Naive thymus-derived CD4-positive, alpha-beta T cell (primary cell): Measurements from ENCODE around the gene APBA1. TPM values are rescaled to one million over a fixed set of nuclear protein-coding genes. Genes with fewer than 3 reads are reported as not detected.
"Not testable (repeated sequence)": the region's sequence is repeated elsewhere in the genome, so short reads cannot be mapped to it uniquely, and the experiment has no call there.

Experiments used
- ATAC-seq: fragments of 150-1000 bp; cut with Tn5 transposase; 2 replicates; pipeline ENCODE4 v1.10.0; 2021; ENCODE audit warnings: mild to moderate bottlenecking, moderate library complexity
- CTCF ChIA-PET: fragments of 350-600 bp; sonication (Branson Sonifier 250); formaldehyde crosslinking; loops from one replicate; lab custom pipeline; 2021; ENCODE audit warnings: antibody characterized with exemption; lab: Charles Lee
- POLR2A ChIA-PET: fragments of 350-600 bp; sonication (Branson Sonifier 250); formaldehyde crosslinking; loops from one replicate; lab custom pipeline; 2021; ENCODE audit warnings: antibody characterized with exemption, inconsistent platforms; lab: Charles Lee
- DNase-seq, 9 donors: peaks; one replicate each; pipeline versions ENCODE4 v3.0.0 to v3.0.0-alpha.2; 2020 to 2022; ENCODE audit warnings: mixed read lengths in 1 of 9
- H3K27ac ChIP-seq: one replicate; pipeline ENCODE4 v1.7.0; 2013; ENCODE audit warnings: mild to moderate bottlenecking, low read depth, low read length, moderate library complexity
- H3K27me3 ChIP-seq, 2 donors: one replicate each; pipeline ENCODE4 v1.7.0; 2013; ENCODE audit warnings: low read length in 2 of 2, mild to moderate bottlenecking in 2 of 2, moderate library complexity in 2 of 2; ENCODE audit not compliant: control insufficient read depth in 2 of 2, insufficient read depth in 2 of 2
- H3K36me3 ChIP-seq, 3 experiments: 1 replicate in 2 of 3; 2 replicates in 1 of 3; pipeline ENCODE4 v1.7.0; 2013; ENCODE audit warnings: low read length in 3 of 3, mild to moderate bottlenecking in 3 of 3, moderate library complexity in 1 of 3; ENCODE audit not compliant: insufficient read depth in 3 of 3, control insufficient read depth in 2 of 3
- H3K4me1 ChIP-seq, 2 donors: one replicate each; pipeline ENCODE4 v1.7.0; 2013; ENCODE audit warnings: low read length in 2 of 2, mild to moderate bottlenecking in 2 of 2, moderate library complexity in 1 of 2; ENCODE audit not compliant: control insufficient read depth in 2 of 2, insufficient read depth in 2 of 2
- H3K4me3 ChIP-seq: 2 replicates; pipeline ENCODE4 v1.7.0; 2013; ENCODE audit warnings: mild to moderate bottlenecking, low read length
- H3K9me3 ChIP-seq, 3 experiments: 1 replicate in 2 of 3; 2 replicates in 1 of 3; pipeline ENCODE4 v1.7.0; 2013; ENCODE audit warnings: low read length in 3 of 3; ENCODE audit not compliant: control insufficient read depth in 2 of 3
- H3K27ac Mint-ChIP-seq, 9 donors: one replicate each; pipeline ENCODE4 v1.8.0; 2020 to 2022; ENCODE audit warnings: mixed read lengths in 9 of 9, mild to moderate bottlenecking in 8 of 9, moderate library complexity in 5 of 9, inconsistent platforms in 2 of 9
- H3K27me3 Mint-ChIP-seq, 5 donors: one replicate each; pipeline ENCODE4 v1.8.0; 2021 to 2022; ENCODE audit warnings: mixed read lengths in 5 of 5, mild to moderate bottlenecking in 1 of 5
- H3K36me3 Mint-ChIP-seq, 5 donors: one replicate each; pipeline ENCODE4 v1.8.0; 2020 to 2022; ENCODE audit warnings: mixed read lengths in 5 of 5, mild to moderate bottlenecking in 3 of 5, inconsistent platforms in 1 of 5
- H3K4me1 Mint-ChIP-seq, 7 donors: one replicate each; pipeline ENCODE4 v1.8.0; 2020 to 2022; ENCODE audit warnings: mixed read lengths in 7 of 7, mild to moderate bottlenecking in 3 of 7, inconsistent platforms in 1 of 7
- H3K4me3 Mint-ChIP-seq, 10 donors: one replicate each; pipeline ENCODE4 v1.8.0; 2020 to 2022; ENCODE audit warnings: mild to moderate bottlenecking in 10 of 10, mixed read lengths in 10 of 10, moderate library complexity in 6 of 10, inconsistent platforms in 2 of 10
- H3K9me3 Mint-ChIP-seq, 11 donors: one replicate each; pipeline ENCODE4 v1.8.0; 2020 to 2022; ENCODE audit warnings: mixed read lengths in 11 of 11, mild to moderate bottlenecking in 4 of 11, inconsistent platforms in 1 of 11, moderate library complexity in 1 of 11
- intact Hi-C, 2 donors: fragments of 100-400 bp; cut with micrococcal nuclease; formaldehyde crosslinking; loops; one replicate each; pipeline ENCODE4 v1.15.1; 2023
- polyA plus RNA-seq, 2 donors: library from polyadenylated mRNA; unstranded; fragments of 300-500 nt; fragmentation: Illumina TruSeq; gene quantifications; one replicate each; pipeline ENCODE4 v1.2.3, GENCODE V29; 2021
- total RNA-seq, 6 experiments: library from RNA in 5 of 6; stranded (reverse) in 5 of 6; gene quantifications; 1 replicate in 5 of 6; 2 replicates in 1 of 6; pipeline ENCODE4 v1.2.3 and lab custom pipeline; 2021 to 2026

The APBA1 gene
- total and polyA plus RNA-seq, 7 experiments from 2014 or later, result 0.06 to 4.5 (median 1.4) TPM; not detected in 1

DNA sequence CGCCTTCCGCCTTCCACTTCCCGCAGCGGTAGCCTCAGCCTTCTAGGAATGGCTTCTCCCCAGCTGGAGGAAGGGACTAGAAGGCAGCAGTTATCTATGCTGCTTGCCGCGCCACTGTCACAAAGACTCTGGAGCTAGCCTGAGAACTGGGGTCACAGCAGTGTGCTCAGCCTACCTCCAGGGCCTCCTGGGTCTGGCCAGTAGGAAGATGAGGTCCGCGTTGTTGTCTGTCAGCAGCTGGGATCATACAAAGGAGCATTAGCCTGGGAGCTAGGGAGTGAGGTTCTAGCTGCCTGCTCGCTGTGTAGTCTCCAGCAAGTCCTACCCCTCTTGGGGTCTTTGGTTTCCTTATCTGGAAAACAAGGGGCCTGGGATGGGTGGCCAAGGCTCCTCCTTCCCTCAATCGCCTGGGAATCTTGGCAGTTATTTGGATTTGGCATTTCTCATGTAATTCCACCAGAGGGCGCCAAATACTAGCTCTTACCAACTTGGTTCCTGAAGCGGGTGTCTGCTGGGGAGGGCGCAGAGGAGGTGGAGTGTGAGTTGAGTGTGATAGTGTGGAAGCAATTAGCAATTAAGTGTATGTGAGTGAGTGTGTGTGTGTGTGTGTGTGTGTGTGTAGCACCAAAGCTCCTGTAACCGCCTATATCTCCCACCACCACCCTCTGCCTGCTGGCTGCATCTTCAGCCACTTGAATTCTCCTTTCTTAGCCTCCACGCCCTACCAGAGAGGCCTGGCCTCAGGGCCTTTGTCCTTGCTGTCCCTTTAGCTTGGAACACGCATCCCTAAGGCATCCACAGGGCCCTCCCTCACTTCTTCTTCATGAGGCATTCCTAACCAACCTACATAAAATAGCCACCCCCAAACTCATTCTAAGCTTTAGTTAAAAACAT lies 250.0 kb downstream of the APBA1 start:
- peak in 7 of 9 donors; percentile 17 to 52 (median 43) for DNase-seq
- ATAC-seq, result peak; percentile 67
- Mint-ChIP-seq H3K27me3 (peaks cover 6 to 38% (median 13%) of the 10 kb centered on the region in 5 donors), H3K4me3 (peak overlapping the region in 1 of 10 donors; percentile 17), H3K4me1 (peaks cover 0 to 3% (median 0%) of the 10 kb centered on the region in 7 donors), H3K27ac (no peak overlapping the region), H3K9me3 (peaks cover 0 to 4% (median 0%) of the 10 kb centered on the region in 11 donors), H3K36me3 (no peaks in the 10 kb centered on the region)
- no peaks in the 10 kb centered on the region for H3K4me1 ChIP-seq
- H3K27me3 ChIP-seq, result no peaks in the 10 kb centered on the region
- CTCF ChIA-PET, result interaction anchor here (1.5 to 3.6 kb wide), 5 partner anchors 20 to 689 kb away, joined by 3 to 24 read pairs (median 16); no protein-coding TSS in a partner anchor
- no peak overlapping the region for H3K27ac ChIP-seq
- H3K9me3 ChIP-seq, result no peaks in the 10 kb centered on the region
- H3K36me3 ChIP-seq, result no peaks in the 10 kb centered on the region
- POLR2A ChIA-PET, result no interaction called here
- intact Hi-C loops, result loop anchor here (2.0 to 10.0 kb wide), 6 partner anchors 127 to 690 kb away; partner anchors contain the start of gene APBA1 (in 1 of the 2)
- H3K4me3 ChIP-seq, result no peak overlapping the region

DNA sequence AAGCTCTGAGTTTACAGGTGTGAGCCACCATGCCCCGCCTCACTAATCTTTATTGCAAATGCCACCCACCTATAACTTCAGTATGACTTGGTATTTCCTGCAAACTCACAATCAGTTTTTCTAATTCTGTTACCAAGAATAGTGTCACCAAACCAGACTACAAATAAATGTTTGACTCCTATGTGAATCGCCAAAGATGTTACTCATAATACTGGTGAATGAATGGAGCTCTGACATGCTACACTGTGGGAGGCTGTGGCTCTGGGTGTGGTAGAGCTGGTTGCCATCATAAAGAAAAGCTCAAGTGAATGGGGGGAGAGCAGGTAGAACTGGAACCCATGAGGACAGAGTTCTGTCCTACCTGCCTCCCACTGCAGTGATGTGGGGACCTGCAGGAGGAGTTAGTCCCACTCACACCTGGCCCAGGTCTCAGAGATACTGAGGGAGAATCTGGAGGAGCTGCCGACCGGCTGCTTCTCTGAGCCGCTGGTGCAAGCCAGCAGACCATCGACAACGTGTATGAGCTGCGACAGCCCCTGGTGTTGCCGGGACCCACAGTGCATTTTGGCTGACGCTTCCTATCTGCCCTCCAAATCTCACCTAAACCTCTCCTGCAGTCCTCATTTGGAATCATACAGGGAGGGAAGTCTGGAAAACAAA lies 251.4 kb downstream of the APBA1 start:
- CTCF ChIA-PET, result interaction anchor here (0.7 to 3.6 kb wide), 2 partner anchors 116 to 690 kb away, joined by 3 to 24 read pairs; no protein-coding TSS in a partner anchor
- no peaks in the 10 kb centered on the region for H3K4me1 ChIP-seq
- H3K9me3 ChIP-seq, result no peaks in the 10 kb centered on the region
- H3K4me3 ChIP-seq, result no peak overlapping the region
- Mint-ChIP-seq H3K27ac (no peak overlapping the region), H3K9me3 (peaks cover 0 to 4% (median 0%) of the 10 kb centered on the region in 11 donors), H3K4me3 (no peak overlapping the region), H3K36me3 (no peaks in the 10 kb centered on the region), H3K4me1 (peaks cover 0 to 3% (median 0%) of the 10 kb centered on the region in 7 donors), H3K27me3 (peaks cover 6 to 38% (median 13%) of the 10 kb centered on the region in 5 donors)
- no peaks in the 10 kb centered on the region for H3K27me3 ChIP-seq
- no peak for ATAC-seq
- POLR2A ChIA-PET, result no interaction called here
- no peak overlapping the region for H3K27ac ChIP-seq
- intact Hi-C loops, result loop anchor here in 1 of 2 donors (5.0 to 10.0 kb wide), 2 partner anchors 254 to 692 kb away; partner anchors contain the start of gene APBA1
- DNase-seq, result no peak
- no peaks in the 10 kb centered on the region for H3K36me3 ChIP-seq

DNA sequence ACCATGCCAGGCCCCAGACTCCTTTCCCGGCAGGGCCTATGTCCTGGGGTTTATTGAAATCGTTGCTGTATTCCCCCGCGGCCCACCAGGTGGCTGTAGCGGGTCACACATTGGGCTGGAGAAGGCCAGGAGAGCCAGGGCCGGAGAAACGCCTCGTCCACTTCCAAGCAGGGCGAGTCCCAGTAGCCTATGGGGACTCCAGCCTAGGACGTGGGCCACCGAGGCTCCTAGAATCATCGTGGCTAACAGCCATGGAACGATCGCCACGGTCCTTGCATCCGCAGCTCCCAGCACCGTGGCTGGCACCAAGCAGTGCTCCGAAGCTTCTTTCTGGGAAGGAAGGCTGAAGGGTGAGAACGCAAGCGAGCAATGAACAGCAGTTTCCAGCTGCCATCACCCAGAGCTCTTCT lies 259.4 kb downstream of the APBA1 start:
- peaks cover 0 to 13% (median 7%) of the 10 kb centered on the region in 5 donors for H3K27me3 Mint-ChIP-seq
- Histone ChIP-seq H3K36me3 (no peaks in the 10 kb centered on the region), H3K27ac (no peak overlapping the region), H3K4me1 (no peaks in the 10 kb centered on the region), H3K9me3 (no peaks in the 10 kb centered on the region), H3K27me3 (no peaks in the 10 kb centered on the region), H3K4me3 (no peak overlapping the region)
- intact Hi-C loops, result no loop called here
- CTCF ChIA-PET, result interaction anchor here (0.7 kb wide), 1 partner anchor 52 kb away, joined by 6 read pairs; no protein-coding TSS in a partner anchor
- DNase-seq (no peak), ATAC-seq (no peak)
- H3K4me3 Mint-ChIP-seq, result no peak overlapping the region
- peaks cover 0 to 2% (median 0%) of the 10 kb centered on the region in 7 donors for H3K4me1 Mint-ChIP-seq
- no peaks in the 10 kb centered on the region for H3K36me3 Mint-ChIP-seq
- no peak overlapping the region for H3K27ac Mint-ChIP-seq
- peaks cover 0 to 1% (median 0%) of the 10 kb centered on the region in 11 donors for H3K9me3 Mint-ChIP-seq
- POLR2A ChIA-PET, result no interaction called here

DNA sequence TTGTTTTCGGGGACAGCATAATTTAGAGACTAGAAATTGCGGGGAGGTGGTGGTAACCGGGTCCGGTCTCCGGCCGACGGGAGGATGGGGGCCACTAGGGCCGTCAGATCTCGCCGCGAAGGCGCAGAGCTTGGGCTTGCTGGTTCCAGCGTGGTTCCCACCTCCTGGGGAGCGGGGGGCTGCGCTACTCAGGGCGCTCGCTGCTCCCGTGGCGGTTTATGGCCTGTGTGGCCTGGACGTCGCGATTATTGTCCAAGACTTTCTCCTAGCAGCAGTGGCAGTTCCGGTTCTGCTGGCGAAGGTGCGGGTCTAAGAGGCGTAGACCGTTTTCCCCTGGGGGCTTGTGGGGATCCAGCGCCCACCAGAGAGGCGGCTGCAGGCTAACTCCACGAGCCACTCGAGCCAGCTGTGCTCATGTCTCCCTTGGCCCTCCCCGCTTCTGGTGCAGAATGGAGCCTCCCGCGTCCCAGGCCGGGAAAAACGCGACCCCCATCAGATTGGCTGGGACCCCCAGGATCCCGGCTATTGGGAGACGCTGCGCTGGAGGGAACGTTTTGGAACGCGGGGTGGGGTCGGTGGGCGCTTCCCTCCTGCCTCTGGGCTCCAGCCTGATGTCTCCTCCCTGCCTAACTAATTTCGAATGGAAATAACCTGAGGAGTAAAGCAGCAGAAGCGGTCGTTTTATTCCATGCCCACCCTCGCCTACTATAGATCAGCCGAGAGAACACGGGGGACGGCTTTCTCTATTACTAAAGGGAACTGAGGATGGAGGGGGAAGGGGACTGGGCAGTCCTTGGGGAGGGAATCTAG lies 260.0 kb downstream of the APBA1 start:
- Mint-ChIP-seq H3K36me3 (no peaks in the 10 kb centered on the region), H3K27ac (no peak overlapping the region), H3K27me3 (peaks cover 0 to 13% (median 7%) of the 10 kb centered on the region in 5 donors), H3K4me3 (no peak overlapping the region), H3K9me3 (peaks cover 0 to 1% (median 0%) of the 10 kb centered on the region in 11 donors), H3K4me1 (peaks cover 0 to 2% (median 0%) of the 10 kb centered on the region in 7 donors)
- Histone ChIP-seq H3K4me3 (no peak overlapping the region), H3K27ac (no peak overlapping the region), H3K9me3 (no peaks in the 10 kb centered on the region), H3K27me3 (no peaks in the 10 kb centered on the region), H3K4me1 (no peaks in the 10 kb centered on the region), H3K36me3 (no peaks in the 10 kb centered on the region)
- DNase-seq (no peak), ATAC-seq (no peak)
- POLR2A ChIA-PET, result no interaction called here
- intact Hi-C loops, result no loop called here
- CTCF ChIA-PET, result no interaction called here

DNA sequence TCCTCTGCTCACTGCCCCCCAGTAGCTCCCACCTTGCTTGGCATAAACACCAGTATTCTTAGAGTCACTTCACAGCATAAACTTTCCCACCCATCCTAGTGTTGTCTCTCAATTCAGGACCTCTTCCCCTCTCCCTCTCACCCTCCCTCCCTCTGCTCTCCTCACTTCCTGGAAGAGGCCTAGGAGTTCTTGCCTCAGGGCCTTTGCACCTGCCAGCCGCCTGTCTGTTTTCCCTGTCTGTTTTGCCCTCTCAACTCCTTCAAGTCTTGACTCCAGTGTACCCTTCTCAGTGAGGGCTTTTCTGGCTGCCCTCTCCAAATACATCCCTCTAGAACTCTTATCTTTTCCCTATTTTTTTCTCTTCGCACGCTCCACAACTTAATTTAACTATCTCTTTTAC lies 260.9 kb downstream of the APBA1 start:
- peaks cover 0 to 2% (median 0%) of the 10 kb centered on the region in 7 donors for H3K4me1 Mint-ChIP-seq
- Histone ChIP-seq H3K27me3 (no peaks in the 10 kb centered on the region), H3K36me3 (no peaks in the 10 kb centered on the region), H3K4me1 (no peaks in the 10 kb centered on the region), H3K4me3 (no peak overlapping the region), H3K9me3 (no peaks in the 10 kb centered on the region), H3K27ac (no peak overlapping the region)
- intact Hi-C loops, result no loop called here
- peaks cover 0 to 1% (median 0%) of the 10 kb centered on the region in 11 donors for H3K9me3 Mint-ChIP-seq
- ChIA-PET POLR2A (no interaction called here), CTCF (no interaction called here)
- DNase-seq (no peak), ATAC-seq (no peak)
- H3K4me3 Mint-ChIP-seq, result no peak overlapping the region
- no peak overlapping the region for H3K27ac Mint-ChIP-seq
- no peaks in the 10 kb centered on the region for H3K36me3 Mint-ChIP-seq
- H3K27me3 Mint-ChIP-seq, result peaks cover 0 to 13% (median 7%) of the 10 kb centered on the region in 5 donors

DNA sequence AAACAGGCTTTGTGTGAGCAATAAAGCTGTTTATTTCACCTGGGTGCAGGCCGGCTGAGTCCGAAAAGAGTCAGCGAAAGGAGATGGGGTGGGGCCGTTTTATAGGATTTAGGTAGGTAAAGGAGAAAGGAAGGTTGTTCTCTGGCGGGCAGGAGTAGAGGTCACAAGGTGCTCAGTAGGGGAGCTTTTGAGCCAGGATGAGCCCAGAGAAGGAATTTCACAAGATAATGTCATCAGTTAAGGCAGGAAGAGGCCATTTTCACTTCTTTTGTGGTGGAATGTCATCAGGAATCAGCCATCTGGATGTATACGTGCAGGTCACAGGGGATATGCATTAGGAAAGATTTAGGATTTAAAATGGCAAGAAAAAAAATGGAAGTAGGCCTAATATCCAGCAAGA lies 262.2 kb downstream of the APBA1 start:
- H3K4me3 Mint-ChIP-seq, ATAC-seq, CTCF ChIA-PET, H3K27me3 ChIP-seq, H3K4me1 Mint-ChIP-seq, H3K9me3 ChIP-seq, H3K36me3 Mint-ChIP-seq, intact Hi-C loops, H3K27ac ChIP-seq, H3K27ac Mint-ChIP-seq, H3K9me3 Mint-ChIP-seq, DNase-seq, H3K36me3 ChIP-seq, H3K4me1 ChIP-seq, H3K4me3 ChIP-seq, POLR2A ChIA-PET: not testable (repeated sequence)
- peaks cover 0 to 13% (median 7%) of the 10 kb centered on the region in 5 donors for H3K27me3 Mint-ChIP-seq
